ENCODE results near the gene FASLG.

- TF ChIP-seq, protein P1, sequence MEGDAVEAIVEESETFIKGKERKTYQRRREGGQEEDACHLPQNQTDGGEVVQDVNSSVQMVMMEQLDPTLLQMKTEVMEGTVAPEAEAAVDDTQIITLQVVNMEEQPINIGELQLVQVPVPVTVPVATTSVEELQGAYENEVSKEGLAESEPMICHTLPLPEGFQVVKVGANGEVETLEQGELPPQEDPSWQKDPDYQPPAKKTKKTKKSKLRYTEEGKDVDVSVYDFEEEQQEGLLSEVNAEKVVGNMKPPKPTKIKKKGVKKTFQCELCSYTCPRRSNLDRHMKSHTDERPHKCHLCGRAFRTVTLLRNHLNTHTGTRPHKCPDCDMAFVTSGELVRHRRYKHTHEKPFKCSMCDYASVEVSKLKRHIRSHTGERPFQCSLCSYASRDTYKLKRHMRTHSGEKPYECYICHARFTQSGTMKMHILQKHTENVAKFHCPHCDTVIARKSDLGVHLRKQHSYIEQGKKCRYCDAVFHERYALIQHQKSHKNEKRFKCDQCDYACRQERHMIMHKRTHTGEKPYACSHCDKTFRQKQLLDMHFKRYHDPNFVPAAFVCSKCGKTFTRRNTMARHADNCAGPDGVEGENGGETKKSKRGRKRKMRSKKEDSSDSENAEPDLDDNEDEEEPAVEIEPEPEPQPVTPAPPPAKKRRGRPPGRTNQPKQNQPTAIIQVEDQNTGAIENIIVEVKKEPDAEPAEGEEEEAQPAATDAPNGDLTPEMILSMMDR (IDR thresholded peaks at IDR 0.05): no peak
- TF ChIP-seq POLR2A (IDR thresholded peaks at IDR 0.05): no peak
These were observed 31.2 kb upstream of the FASLG start for GRCh38 chr1:172627702-172628101.
